Brain pericyte (primary cell): ENCODE data around the gene RARB.

Experiments used
- DNase-seq: peaks from one replicate; pipeline ENCODE4 v3.0.0-alpha.2; 2012; ENCODE audit warnings: low read depth, low spot score

RARB gene

DNA sequence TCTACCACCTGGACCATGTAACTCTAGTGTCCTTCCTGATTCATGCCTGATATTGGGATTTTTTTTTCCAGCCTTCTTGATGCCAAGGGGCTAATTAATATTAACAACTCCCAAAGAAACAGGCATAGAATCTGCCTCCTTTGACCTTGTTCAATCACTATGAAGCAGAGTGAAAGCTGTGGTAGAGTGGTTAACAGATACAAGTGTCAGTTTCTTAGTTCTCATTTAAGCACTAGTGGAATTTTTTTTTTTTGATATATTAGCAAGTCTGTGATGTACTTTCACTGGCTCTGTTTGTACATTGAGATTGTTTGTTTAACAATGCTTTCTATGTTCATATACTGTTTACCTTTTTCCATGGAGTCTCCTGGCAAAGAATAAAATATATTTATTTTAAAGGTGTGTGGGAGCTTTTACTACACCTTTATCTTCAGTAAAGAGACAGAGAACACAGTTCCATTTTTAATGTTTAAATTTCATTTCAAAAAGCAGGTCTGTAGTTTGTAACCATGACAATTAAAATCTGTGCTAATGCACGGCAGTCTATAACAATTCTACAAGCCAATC lies 169.6 kb downstream of the RARB start:
- no peak for DNase-seq

DNA sequence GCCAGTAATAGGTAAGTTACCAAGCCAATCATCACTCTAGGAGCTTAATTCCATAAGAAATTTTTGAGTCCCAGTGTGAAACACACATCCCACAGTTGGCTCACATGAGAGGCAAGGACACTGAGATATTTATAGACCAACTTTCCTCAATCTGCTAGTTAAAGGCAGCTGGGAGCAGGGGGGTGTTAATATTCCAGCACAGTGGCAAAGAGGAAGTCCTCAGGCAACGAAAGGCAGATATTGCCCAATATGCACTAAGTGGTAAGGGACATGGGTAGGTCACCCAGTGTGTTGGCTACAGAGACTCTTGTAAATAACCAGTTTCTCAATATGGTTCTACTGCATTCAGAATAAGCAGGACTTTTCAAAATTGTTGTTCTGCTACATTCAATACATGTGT lies 175.6 kb downstream of the RARB start:
- DNase-seq = no peak

DNA sequence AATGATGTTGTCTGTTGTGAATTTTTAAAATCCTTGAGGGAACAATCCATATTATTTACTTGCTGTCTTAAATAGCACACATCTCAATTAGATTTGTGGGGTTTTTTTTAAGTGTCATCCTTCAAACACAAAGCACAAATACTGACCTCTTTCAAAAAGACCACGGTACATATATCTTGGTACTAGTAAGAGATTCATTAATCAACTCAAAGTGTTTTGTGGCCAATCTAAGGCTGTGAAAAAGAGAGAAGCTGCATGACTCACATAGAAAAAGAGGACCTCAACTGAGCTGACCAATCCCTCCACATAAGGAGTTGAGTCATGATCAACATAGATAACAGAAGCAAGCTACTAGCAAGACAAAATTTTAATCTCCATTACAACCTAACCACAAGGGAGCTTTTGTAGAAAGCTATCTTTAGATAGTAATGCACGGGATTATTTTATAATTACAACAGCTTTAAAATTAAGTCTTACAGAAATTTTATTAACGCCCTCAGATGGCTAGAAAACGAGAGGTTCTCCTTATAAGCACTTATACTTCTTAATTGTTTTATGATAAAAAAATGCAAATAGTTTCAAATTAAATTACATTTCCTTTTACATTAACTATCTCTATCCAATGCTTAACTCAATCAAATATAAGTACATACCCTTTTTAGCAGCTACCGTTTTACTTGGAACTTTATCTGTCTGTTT lies 176.2 kb downstream of the RARB start:
- DNase-seq = no peak

DNA sequence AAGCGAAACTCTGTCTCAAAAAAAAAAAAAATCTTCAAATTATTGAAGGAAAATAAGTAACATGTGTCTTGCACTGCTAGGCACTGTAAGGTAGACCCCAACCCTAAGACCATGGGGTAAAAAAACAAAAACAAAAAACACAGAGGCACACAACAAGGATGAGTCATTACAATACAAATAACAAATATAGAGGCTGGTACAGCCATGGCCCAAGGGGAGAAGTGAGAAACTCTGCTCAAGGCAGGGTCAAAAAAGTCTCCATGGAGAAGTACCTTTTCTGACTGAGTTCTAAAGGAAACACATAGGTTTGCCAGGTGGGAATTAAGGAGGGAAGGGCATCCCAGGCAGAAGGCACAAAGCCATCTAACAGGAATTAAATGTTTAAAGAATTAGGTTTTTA lies 182.1 kb downstream of the RARB start:
- DNase-seq = no peak

DNA sequence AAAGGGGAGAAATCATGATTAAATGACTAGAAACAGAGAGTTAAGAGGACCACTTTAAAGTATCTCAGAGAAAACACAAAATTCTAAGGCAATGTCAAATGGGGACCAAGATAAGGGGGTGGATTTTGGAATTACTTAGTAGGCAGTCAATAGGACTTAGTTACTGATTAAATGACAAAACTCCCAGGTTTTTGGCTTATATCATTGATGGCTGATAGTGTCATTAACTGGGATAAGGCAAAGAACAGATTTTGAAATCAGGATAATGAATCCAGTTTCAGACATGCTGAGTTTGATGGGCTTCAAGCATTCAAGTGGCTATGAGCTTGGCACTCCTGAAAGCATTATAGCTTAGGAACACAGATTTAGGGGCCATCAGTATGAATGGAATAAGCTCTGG lies 182.7 kb downstream of the RARB start:
- DNase-seq = no peak

DNA sequence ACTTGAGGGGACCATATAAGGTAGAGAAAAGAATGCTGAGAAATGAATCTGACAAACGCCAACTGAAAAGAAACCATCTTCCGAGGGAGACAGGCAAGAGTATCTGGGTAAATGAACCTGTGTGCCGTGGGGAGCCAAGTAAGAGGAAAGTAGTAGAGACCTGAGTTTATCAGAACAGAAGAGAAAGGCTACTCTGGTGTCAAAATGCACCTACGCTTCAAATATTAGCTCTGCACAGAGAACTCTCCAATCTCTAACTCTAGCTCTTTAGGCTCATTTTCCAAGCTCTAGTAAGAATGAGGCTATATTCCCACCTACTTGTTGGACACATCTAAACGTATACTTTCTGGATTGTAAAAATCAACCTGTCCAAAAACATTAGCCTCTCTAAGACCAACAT lies 183.1 kb downstream of the RARB start:
- no peak for DNase-seq

DNA sequence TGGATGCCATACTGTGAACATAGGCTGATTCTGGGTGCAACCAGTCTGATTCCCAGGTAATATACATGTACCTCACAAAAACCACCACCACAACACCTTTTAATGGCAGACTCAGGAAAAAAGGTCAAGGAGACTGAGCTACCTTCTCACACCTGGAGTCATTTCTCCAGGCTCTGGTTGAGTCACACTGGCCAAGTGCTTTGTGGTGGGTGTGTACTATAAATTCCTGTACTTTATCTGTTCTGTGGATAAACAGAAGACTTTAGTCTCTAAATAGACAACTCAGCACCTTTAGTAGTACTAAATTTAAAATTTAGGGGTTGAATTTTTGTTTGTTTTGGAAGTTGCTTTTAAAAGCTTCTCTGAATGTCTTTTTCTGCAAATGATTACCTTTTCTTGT lies 190.0 kb downstream of the RARB start:
- DNase-seq = no peak

DNA sequence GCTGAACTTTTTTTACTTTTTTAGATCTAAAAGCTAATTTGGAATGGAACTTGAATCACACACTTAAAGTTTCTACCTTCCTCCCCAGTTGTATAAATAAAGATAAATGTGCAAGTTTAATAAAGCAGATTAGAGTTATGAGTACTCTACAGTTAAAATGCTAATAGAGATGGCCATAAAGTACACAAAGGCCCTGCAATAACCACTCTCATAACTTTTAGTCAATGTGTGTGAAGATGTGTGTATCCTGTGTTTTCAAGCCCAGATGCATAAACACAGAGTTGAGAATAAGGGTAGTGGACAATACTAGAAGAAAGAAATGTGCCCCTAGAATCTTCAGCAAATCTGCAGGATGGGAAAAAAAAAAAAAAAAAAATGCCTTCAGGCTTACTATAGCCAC lies 191.3 kb downstream of the RARB start:
- DNase-seq = no peak

DNA sequence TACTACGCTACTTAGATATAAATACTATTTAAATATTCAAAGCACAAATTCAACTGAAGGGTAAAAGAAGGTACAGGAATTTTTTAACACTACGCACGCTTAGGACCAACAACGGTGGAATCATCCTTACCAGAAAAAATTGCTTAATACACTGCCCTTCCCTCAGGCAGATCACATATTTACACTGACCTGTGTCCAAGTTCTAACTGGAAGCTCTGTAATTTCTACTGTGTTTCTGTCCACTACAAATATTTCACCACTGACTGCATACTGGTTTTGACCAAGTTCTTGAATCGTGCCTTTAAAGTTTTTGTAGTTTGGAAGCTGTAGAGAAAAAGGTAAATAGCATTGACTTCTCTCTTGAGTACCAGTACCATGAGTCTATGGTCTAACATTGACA lies 192.4 kb downstream of the RARB start:
- DNase-seq = no peak

DNA sequence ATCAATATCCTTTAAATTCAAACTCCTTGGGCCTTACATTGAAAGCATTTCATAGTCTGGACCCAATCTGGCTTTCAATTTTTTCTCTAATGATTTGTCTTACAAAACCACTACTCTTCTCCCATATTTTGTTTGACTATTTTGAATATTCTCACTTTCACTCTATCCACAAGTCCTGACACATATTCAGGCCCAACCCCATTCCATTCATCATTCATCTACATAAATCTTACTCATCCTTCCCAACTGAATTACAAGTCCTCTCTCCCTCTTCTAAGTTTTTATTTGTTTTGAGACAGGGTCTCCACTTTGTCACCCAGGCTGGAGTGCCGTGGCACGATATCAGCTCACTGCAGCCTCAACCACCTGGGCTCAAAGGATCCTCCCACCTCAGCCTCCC lies 193.0 kb downstream of the RARB start:
- no peak for DNase-seq

DNA sequence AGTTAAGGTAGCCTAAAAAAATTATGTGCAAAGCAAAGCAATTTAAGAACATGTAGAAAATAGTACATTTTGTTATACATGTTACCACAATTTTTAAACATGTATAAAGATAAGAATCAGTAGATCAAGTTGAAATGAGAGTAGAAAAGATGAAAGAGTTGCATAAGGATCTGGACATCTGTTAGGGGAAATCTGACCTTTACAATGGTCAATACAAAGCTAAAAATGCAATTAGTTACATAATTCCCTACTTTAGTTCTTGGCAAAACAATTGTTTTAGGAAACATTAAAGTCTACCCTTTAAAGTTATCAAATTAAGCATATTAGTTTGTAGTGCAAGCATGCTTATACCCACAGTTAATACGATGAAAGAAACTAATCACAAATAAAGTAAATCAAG lies 203.9 kb downstream of the RARB start:
- DNase-seq = no peak

DNA sequence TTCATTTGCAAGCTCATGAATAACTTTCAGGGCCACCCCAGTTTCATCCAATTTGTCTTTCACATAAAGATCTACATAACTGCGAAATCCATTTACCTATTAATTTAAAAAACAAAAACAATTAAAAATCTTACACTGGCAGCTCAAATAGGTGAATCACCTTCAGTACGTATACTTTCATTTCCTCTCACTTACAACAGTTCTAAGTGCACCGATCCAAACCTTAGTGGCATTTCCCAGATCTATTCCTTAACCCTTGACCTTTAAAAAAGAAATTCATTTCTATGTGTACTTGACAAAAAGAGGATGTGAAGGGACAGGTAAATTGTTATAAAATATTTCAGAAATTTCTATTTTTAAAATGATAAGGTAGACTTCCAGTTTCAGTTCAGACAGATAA lies 205.9 kb downstream of the RARB start:
- no peak for DNase-seq

DNA sequence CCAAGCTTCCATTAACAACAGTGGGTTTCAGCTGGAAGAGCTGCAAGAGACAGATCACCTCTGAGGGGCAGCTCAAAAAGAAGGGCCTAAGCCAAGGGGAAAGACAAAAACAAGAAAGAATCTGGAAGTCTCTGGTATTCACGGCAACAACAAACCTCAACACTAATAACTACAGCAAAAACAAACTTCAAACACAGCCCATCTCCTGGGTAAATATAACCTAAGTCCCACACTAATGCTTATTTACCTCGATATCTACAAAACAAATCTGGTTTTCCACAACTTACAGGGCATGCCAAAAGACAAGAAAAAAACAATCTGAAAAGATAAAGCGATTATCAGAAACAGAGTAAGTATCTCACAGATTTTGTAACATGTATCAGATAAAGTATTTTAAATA lies 207.0 kb downstream of the RARB start:
- DNase-seq = no peak
